ENCODE data around the gene COL6A5.

DNA sequence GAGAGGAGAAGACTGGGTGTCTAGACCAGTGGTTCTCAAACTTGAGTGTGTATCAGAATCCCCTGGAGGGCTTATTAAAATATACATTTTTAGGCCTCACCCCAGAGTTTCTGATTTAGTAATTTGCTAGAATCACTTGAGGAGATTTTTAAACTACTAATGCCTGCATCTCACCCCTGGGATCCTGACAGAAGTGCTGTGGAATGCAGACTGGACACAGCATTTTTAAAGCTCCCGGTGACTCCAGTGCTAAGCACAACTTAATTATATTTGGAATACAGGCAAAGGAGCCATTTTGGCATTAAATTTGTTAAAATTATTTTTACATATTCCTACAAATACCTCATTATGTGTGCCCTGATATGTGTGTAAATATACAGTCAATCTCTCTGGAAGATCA, 144.8 kb downstream of the COL6A5 start:
- TF ChIP-seq POLR2A (IDR thresholded peaks at IDR 0.05) (no peak), CTCF (IDR thresholded peaks at IDR 0.05) (no peak)
